ENCODE measurements around the gene SZT2.
"Not testable (repeated sequence)": the region's sequence is repeated elsewhere in the genome, so short reads cannot be mapped to it uniquely, and the experiment has no call there.

SZT2 gene

GRCh38 chr1:43388613-43389012 is 1.1 kb upstream of the SZT2 start:
- DNase-seq (ENCODE audit: low read depth), result no peak

GRCh38 chr1:43392702-43393101 is 3.0 kb downstream of the SZT2 start:
- no peak for DNase-seq (ENCODE audit: low read depth)

- DNase-seq (ENCODE audit: low read depth), result no peak
Observed at GRCh38 chr1:43395523-43395922, 5.8 kb downstream of the SZT2 start.

GRCh38 chr1:43396059-43396458 is 6.4 kb downstream of the SZT2 start:
- DNase-seq (ENCODE audit: low read depth), result no peak

GRCh38 chr1:43398227-43398626 is 8.5 kb downstream of the SZT2 start:
- DNase-seq (ENCODE audit: low read depth), result no peak

- not testable (repeated sequence) for DNase-seq (ENCODE audit: low read depth)
Observed at GRCh38 chr1:43400441-43400840, 10.7 kb downstream of the SZT2 start.

GRCh38 chr1:43402089-43402865 is 12.6 kb downstream of the SZT2 start:
- DNase-seq (ENCODE audit: low read depth), result no peak

- DNase-seq (ENCODE audit: low read depth), result no peak
Observed at GRCh38 chr1:43404353-43404752, 14.7 kb downstream of the SZT2 start.

GRCh38 chr1:43405219-43405875 is 15.6 kb downstream of the SZT2 start:
- DNase-seq (ENCODE audit: low read depth), result no peak

- DNase-seq (ENCODE audit: low read depth), result no peak
Observed at GRCh38 chr1:43405876-43406234, 16.2 kb downstream of the SZT2 start.

- DNase-seq (ENCODE audit: low read depth), result no peak
Observed at GRCh38 chr1:43410571-43410970, 20.9 kb downstream of the SZT2 start.

GRCh38 chr1:43413426-43413825 is 23.7 kb downstream of the SZT2 start:
- not testable (repeated sequence) for DNase-seq (ENCODE audit: low read depth)

- DNase-seq (ENCODE audit: low read depth), result peak; percentile 39
Observed at GRCh38 chr1:43414634-43415223, 25.0 kb downstream of the SZT2 start.

- DNase-seq (ENCODE audit: low read depth), result no peak
Observed at GRCh38 chr1:43415901-43416300, 26.2 kb downstream of the SZT2 start.

- no peak for DNase-seq (ENCODE audit: low read depth)
Observed at GRCh38 chr1:43418858-43419257, 29.2 kb downstream of the SZT2 start.

- no peak for DNase-seq (ENCODE audit: low read depth)
Observed at GRCh38 chr1:43419627-43420425, 30.1 kb downstream of the SZT2 start.

- DNase-seq (ENCODE audit: low read depth), result no peak
Observed at GRCh38 chr1:43420874-43421273, 31.2 kb downstream of the SZT2 start.

GRCh38 chr1:43421396-43421795 is 31.7 kb downstream of the SZT2 start:
- DNase-seq (ENCODE audit: low read depth), result no peak

GRCh38 chr1:43421976-43422750 is 32.5 kb downstream of the SZT2 start:
- no peak for DNase-seq (ENCODE audit: low read depth)

GRCh38 chr1:43422995-43423671 is 33.4 kb downstream of the SZT2 start:
- no peak for DNase-seq (ENCODE audit: low read depth)

Measured in stimulated activated CD8-positive, alpha-beta memory T cell treated with anti-CD3 and anti-CD28 coated beads, Interleukin-7, amount 100 ng/mL, for 24 hours (primary cell).